Body of pancreas (tissue), 4 donors: ENCODE data around the gene RANGAP1. TPM values are rescaled to one million over a fixed set of nuclear protein-coding genes. Genes with fewer than 3 reads are reported as not detected.

ENCODE experiments used
- ATAC-seq: fragments of 150-250 bp; one replicate; pipeline ENCODE4 v1.9.1; 2016
- DNase-seq, 4 donors: peaks; one replicate each; pipeline ENCODE4 v3.0.0-alpha.2; 2019
- H3K27ac ChIP-seq, 4 donors: fragments of 200-600 bp; sonication (generic); 1 replicate in 3 of 4; 2 replicates in 1 of 4; pipeline versions ENCODE4 v1.5.1 to v1.6.1; 2016 to 2019; ENCODE audit warnings: mild to moderate bottlenecking in 1 of 4, mixed read lengths in 1 of 4, moderate library complexity in 1 of 4
- H3K27me3 ChIP-seq, 2 donors: fragments of 200-600 bp; sonication (generic); one replicate each; pipeline ENCODE4 v1.6.0; 2016; ENCODE audit warnings: mild to moderate bottlenecking in 1 of 2
- H3K36me3 ChIP-seq, 2 donors: fragments of 200-600 bp; sonication (generic); replicated peaks in 1 of 2; 2 replicates each; pipeline ENCODE4 v1.5.1; 2016; ENCODE audit warnings: low read depth in 2 of 2; ENCODE audit not compliant: insufficient read depth in 1 of 2
- H3K4me1 ChIP-seq: fragments of 200-600 bp; sonication (generic); one replicate; pipeline ENCODE4 v1.6.0; 2016
- H3K4me3 ChIP-seq, 2 donors: fragments of 200-600 bp; sonication (generic); 1 replicate in 1 of 2; 2 replicates in 1 of 2; pipeline ENCODE4 v1.5.1; 2016 to 2019
- H3K9me3 ChIP-seq, 3 donors: fragments of 200-600 bp; sonication (generic); 1 replicate in 2 of 3; 2 replicates in 1 of 3; pipeline ENCODE4 v1.5.1; 2016
- POLR2A ChIP-seq, 3 donors: fragments of 450-650 bp; IDR thresholded peaks; one replicate each; pipeline ENCODE4 v1.6.1; 2016; ENCODE audit warnings: antibody characterized with exemption in 3 of 3, mild to moderate bottlenecking in 2 of 3
- WGBS, 2 donors: methylation state at CpG; one replicate each; pipeline ENCODE4 v1.1.5; 2017; 5-methylcytosine and 5-hydroxymethylcytosine counted together
- intact Hi-C: fragments of 100-400 bp; cut with DNase I; formaldehyde crosslinking; loops from one replicate; pipeline ENCODE4 v1.15.1; 2023
- total RNA-seq, 2 donors: library from RNA; depleted of rRNA; stranded (reverse); fragments of >200 nt; gene quantifications; one replicate each; pipeline ENCODE4 v1.1.0, GENCODE V29; 2016
- TF ChIP-seq, protein P1 (sequence below), 7 experiments: fragments of 450-650 bp in 4 of 7; fragments of 200-600 bp in 3 of 7; sonication (generic) in 3 of 7; IDR thresholded peaks; one replicate each; pipeline ENCODE4 v1.5.1; 2016 to 2019; ENCODE audit warnings: antibody characterized with exemption in 7 of 7

The RANGAP1 gene
- total RNA-seq, 2 donors from 2014 or later: 45.4 to 62.3 TPM

GRCh38 chr22:41308054-41308453 is 22.1 kb upstream of the RANGAP1 start:
- no peaks in the 10 kb centered on the region for H3K36me3 ChIP-seq
- H3K9me3 ChIP-seq: no peaks in the 10 kb centered on the region
- no peak overlapping the region for H3K4me3 ChIP-seq
- no peaks in the 10 kb centered on the region for H3K27me3 ChIP-seq
- WGBS, 2 donors: 65 to 72% methylated on average over 3 of the region's 3 CpGs
- ATAC-seq (peak; percentile 19), DNase-seq (no peak)
- peaks cover 12% of the 10 kb centered on the region for H3K4me1 ChIP-seq
- no peak for TF ChIP-seq POLR2A (IDR thresholded peaks at IDR 0.05)
- TF ChIP-seq, protein P1, sequence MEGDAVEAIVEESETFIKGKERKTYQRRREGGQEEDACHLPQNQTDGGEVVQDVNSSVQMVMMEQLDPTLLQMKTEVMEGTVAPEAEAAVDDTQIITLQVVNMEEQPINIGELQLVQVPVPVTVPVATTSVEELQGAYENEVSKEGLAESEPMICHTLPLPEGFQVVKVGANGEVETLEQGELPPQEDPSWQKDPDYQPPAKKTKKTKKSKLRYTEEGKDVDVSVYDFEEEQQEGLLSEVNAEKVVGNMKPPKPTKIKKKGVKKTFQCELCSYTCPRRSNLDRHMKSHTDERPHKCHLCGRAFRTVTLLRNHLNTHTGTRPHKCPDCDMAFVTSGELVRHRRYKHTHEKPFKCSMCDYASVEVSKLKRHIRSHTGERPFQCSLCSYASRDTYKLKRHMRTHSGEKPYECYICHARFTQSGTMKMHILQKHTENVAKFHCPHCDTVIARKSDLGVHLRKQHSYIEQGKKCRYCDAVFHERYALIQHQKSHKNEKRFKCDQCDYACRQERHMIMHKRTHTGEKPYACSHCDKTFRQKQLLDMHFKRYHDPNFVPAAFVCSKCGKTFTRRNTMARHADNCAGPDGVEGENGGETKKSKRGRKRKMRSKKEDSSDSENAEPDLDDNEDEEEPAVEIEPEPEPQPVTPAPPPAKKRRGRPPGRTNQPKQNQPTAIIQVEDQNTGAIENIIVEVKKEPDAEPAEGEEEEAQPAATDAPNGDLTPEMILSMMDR (IDR thresholded peaks at IDR 0.05): no peak
- intact Hi-C loops: no loop called here
- H3K27ac ChIP-seq: no peak overlapping the region

DNA sequence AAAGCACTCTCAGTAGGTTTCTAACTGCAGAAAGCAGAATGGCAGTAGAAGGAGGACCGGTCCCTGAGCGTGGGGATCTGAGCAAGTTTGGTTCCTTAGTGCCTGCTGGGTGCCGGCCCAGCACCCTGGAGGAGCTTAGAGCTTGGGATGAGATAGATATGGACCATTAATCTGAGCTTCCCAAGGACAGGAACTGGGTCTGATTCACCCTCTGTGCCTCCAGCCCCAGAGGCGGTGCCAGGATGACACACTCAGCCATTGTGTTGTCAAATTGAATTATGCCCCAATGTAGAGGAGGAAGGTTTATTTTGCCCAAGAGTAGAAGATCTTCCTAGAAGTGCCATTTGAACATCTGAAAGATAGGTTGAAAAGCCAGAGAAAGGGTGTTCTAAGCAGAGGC is 19.7 kb upstream of the RANGAP1 start:
- Histone ChIP-seq H3K4me3 (no peak overlapping the region), H3K36me3 (no peaks in the 10 kb centered on the region), H3K27ac (no peak overlapping the region), H3K9me3 (no peaks in the 10 kb centered on the region), H3K27me3 (no peaks in the 10 kb centered on the region), H3K4me1 (peaks cover 25% of the 10 kb centered on the region)
- WGBS, 2 donors: 80 to 81% methylated on average over 4 of the region's 4 CpGs
- intact Hi-C loops: no loop called here
- TF ChIP-seq, protein P1 (IDR thresholded peaks at IDR 0.05): no peak
- TF ChIP-seq POLR2A (IDR thresholded peaks at IDR 0.05): no peak
- DNase-seq (no peak), ATAC-seq (no peak)

DNA sequence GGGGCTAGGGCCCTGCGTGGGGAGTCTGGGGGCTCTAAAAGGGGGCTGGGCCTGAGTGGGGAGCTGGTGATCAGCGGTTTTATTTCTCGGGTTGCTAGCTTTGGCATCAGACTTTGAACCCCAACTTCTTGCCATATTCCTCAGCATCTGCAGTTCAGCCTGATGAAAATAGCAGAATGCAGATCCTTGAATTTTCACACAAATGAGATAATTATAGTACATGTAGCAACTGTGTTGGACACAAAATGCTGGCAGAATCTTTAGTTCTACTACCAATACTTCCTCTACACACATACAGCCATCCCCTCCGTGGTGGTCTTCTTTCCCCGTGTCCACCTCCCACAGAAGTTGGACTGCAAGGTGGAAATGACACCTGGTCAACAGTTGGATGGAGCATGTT is 16.8 kb upstream of the RANGAP1 start:
- no peak for TF ChIP-seq POLR2A (IDR thresholded peaks at IDR 0.05)
- TF ChIP-seq, protein P1 (IDR thresholded peaks at IDR 0.05): no peak
- H3K4me3 ChIP-seq: peak overlapping the region in 1 of 2 donors; percentile 98
- DNase-seq (no peak), ATAC-seq (no peak)
- intact Hi-C loops: no loop called here
- H3K4me1 ChIP-seq: peaks cover 19% of the 10 kb centered on the region
- H3K27ac ChIP-seq: peak overlapping the region; percentile 56 to 91 (median 86)
- H3K36me3 ChIP-seq: no peaks in the 10 kb centered on the region
- 5 to 6% methylated on average over 4 to 5 of the region's 5 CpGs for WGBS, 2 donors
- H3K27me3 ChIP-seq: no peaks in the 10 kb centered on the region
- no peaks in the 10 kb centered on the region for H3K9me3 ChIP-seq

- no peaks in the 10 kb centered on the region for H3K27me3 ChIP-seq
- peak overlapping the region; percentile 59 to 98 for H3K4me3 ChIP-seq
- no peak for TF ChIP-seq POLR2A (IDR thresholded peaks at IDR 0.05)
- TF ChIP-seq, protein P1 (IDR thresholded peaks at IDR 0.05): no peak
- H3K36me3 ChIP-seq: no peaks in the 10 kb centered on the region
- DNase-seq (peak in 1 of 4 donors; percentile 15), ATAC-seq (peak; percentile 19)
- H3K9me3 ChIP-seq: no peaks in the 10 kb centered on the region
- H3K27ac ChIP-seq: peak overlapping the region; percentile 56 to 91 (median 86)
- peaks cover 19% of the 10 kb centered on the region for H3K4me1 ChIP-seq
- intact Hi-C loops: no loop called here
- WGBS, 2 donors: 0% methylated on average over 1 to 33 of the region's 60 CpGs
Observed at GRCh38 chr22:41302021-41302767, 16.2 kb upstream of the RANGAP1 start.
